Esophagus muscularis mucosa (tissue), 4 donors: ENCODE measurements around the gene MMP23B.
"Not testable (repeated sequence)": the region's sequence is repeated elsewhere in the genome, so short reads cannot be mapped to it uniquely, and the experiment has no call there.

Experiments used
- EP300 ChIP-seq: sonication (generic); formaldehyde crosslinking; IDR thresholded peaks from one replicate; pipeline ENCODE4 v1.6.1; 2017; ENCODE audit warnings: antibody characterized with exemption
- POLR2AphosphoS5 ChIP-seq, 2 donors: sonication (generic); formaldehyde crosslinking; IDR thresholded peaks; one replicate each; pipeline ENCODE4 v1.6.1; 2017; ENCODE audit warnings: antibody characterized with exemption in 2 of 2
- TF ChIP-seq, protein P1 (sequence below), 3 experiments: fragments of 200-600 bp in 2 of 3; fragments of 450-650 bp in 1 of 3; sonication (generic) in 2 of 3; IDR thresholded peaks; one replicate each; pipeline ENCODE4 v1.5.1; 2017 to 2019; ENCODE audit warnings: antibody characterized with exemption in 3 of 3, mild to moderate bottlenecking in 2 of 3, moderate library complexity in 1 of 3

- TF ChIP-seq, protein P1, sequence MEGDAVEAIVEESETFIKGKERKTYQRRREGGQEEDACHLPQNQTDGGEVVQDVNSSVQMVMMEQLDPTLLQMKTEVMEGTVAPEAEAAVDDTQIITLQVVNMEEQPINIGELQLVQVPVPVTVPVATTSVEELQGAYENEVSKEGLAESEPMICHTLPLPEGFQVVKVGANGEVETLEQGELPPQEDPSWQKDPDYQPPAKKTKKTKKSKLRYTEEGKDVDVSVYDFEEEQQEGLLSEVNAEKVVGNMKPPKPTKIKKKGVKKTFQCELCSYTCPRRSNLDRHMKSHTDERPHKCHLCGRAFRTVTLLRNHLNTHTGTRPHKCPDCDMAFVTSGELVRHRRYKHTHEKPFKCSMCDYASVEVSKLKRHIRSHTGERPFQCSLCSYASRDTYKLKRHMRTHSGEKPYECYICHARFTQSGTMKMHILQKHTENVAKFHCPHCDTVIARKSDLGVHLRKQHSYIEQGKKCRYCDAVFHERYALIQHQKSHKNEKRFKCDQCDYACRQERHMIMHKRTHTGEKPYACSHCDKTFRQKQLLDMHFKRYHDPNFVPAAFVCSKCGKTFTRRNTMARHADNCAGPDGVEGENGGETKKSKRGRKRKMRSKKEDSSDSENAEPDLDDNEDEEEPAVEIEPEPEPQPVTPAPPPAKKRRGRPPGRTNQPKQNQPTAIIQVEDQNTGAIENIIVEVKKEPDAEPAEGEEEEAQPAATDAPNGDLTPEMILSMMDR (IDR thresholded peaks at IDR 0.05) = not testable (repeated sequence)
- not testable (repeated sequence) for TF ChIP-seq EP300; POLR2AphosphoS5 (IDR thresholded peaks at IDR 0.05)
These were observed 44.1 kb downstream of the MMP23B start for GRCh38 chr1:1676087-1676486.
